ENCODE results near the gene PRR27. TPM values are rescaled to one million over a fixed set of nuclear protein-coding genes. Genes with fewer than 3 reads are reported as not detected.

Gene PRR27
- total RNA-seq, 1 donor from 2014 or later, result not detected

DNA sequence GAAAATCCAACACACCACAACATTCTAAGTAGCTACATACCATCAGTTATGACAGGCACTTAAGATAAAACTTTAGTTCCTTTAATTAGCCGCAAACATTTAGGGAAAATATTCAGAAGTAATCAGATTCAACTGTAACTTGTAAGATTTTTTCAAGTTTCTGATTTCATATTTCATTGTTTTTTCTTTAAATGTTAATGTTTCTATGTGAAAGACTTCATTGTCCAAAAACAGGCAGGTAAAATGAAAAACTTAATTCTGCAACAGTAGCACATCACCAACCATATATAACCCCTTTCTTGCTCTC, 29.9 kb downstream of the PRR27 start:
- ATAC-seq (no peak), DNase-seq (no peak)
- Histone ChIP-seq H3K4me1 (no peaks in the 10 kb centered on the region), H3K27me3 (ENCODE audit: low read depth) (no peaks in the 10 kb centered on the region), H3K36me3 (no peaks in the 10 kb centered on the region), H3K9me3 (no peaks in the 10 kb centered on the region), H3K27ac (no peak overlapping the region), H3K4me3 (no peak overlapping the region)
- intact Hi-C loops (cut with DNase I), result no loop called here
- TF ChIP-seq, protein P1, sequence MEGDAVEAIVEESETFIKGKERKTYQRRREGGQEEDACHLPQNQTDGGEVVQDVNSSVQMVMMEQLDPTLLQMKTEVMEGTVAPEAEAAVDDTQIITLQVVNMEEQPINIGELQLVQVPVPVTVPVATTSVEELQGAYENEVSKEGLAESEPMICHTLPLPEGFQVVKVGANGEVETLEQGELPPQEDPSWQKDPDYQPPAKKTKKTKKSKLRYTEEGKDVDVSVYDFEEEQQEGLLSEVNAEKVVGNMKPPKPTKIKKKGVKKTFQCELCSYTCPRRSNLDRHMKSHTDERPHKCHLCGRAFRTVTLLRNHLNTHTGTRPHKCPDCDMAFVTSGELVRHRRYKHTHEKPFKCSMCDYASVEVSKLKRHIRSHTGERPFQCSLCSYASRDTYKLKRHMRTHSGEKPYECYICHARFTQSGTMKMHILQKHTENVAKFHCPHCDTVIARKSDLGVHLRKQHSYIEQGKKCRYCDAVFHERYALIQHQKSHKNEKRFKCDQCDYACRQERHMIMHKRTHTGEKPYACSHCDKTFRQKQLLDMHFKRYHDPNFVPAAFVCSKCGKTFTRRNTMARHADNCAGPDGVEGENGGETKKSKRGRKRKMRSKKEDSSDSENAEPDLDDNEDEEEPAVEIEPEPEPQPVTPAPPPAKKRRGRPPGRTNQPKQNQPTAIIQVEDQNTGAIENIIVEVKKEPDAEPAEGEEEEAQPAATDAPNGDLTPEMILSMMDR (IDR thresholded peaks at IDR 0.05), result peak; percentile 22

DNA sequence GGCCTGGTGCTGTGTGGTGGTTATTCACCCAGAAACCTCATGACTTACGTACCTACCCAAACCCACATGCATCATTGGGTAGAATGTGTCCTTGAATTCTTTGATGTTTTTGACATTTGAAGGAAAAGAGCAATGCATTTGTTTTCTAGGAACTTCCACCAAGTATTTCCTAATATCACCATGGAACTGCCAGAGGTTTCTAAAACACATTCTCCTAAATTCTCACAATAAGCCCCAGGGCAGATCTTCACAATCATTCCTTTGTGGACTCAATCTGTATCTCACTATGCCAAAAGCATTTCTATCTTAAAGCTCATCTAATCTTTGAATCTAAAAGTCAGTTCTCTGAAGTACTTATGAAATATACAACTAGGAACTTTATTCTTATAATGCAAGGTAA, 33.2 kb downstream of the PRR27 start:
- DNase-seq, result no peak
- ATAC-seq, result no peak
- intact Hi-C loops (cut with DNase I), result no loop called here
- Histone ChIP-seq H3K4me3 (no peak overlapping the region), H3K27me3 (ENCODE audit: low read depth) (no peaks in the 10 kb centered on the region), H3K9me3 (no peaks in the 10 kb centered on the region), H3K36me3 (no peaks in the 10 kb centered on the region), H3K4me1 (no peaks in the 10 kb centered on the region), H3K27ac (no peak overlapping the region)
- TF ChIP-seq, protein P1 (IDR thresholded peaks at IDR 0.05), result no peak

DNA sequence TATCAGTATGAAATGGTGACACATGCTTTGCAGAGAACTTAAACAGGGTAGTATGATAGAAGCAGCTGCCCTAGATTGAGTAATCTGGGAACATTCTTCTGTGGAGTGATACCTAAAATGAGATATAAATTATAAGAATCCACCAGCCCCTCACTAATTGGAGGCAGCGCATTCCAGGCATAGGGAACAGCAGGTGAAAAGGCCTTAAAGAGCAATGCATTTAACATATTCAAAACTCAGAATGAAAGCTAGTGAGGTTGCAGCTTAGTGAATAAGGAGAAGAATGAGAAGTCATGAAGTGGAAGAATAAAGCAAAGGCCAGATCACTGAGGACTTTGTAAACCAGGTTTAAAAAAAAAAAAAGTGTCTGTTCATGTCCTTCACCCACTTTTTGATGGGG, 36.5 kb downstream of the PRR27 start:
- intact Hi-C loops (cut with DNase I), result no loop called here
- DNase-seq, result no peak
- Histone ChIP-seq H3K9me3 (no peaks in the 10 kb centered on the region), H3K27ac (no peak overlapping the region), H3K27me3 (ENCODE audit: low read depth) (no peaks in the 10 kb centered on the region), H3K4me1 (no peaks in the 10 kb centered on the region), H3K4me3 (no peak overlapping the region), H3K36me3 (no peaks in the 10 kb centered on the region)
- TF ChIP-seq, protein P1 (IDR thresholded peaks at IDR 0.05), result no peak
- no peak for ATAC-seq

DNA sequence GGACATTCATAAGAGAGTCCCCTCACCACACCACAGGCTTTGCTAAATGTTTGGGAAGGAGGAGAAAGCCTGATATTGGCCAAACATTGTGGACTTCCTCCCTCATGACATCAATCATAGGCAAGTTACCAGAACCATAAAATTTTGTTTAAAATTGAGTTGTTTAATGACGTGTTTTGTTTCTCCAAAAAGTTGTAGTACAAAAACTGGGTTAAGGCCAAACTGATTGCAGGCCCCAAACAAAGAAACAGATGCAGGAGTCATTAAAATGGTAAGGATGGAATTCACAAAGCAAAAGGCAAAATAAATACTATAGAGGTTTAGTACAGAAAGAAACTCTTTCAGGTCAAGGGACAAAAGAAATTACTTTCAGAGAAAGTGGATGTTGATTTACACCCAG, 37.6 kb downstream of the PRR27 start:
- no peaks in the 10 kb centered on the region for H3K4me1 ChIP-seq
- no peak overlapping the region for H3K27ac ChIP-seq
- no peaks in the 10 kb centered on the region for H3K36me3 ChIP-seq
- no peak for ATAC-seq
- no peak for DNase-seq
- no peaks in the 10 kb centered on the region for H3K9me3 ChIP-seq
- H3K4me3 ChIP-seq, result no peak overlapping the region
- no peaks in the 10 kb centered on the region for H3K27me3 ChIP-seq (ENCODE audit: low read depth)
- intact Hi-C loops (cut with DNase I), result no loop called here
- TF ChIP-seq, protein P1 (IDR thresholded peaks at IDR 0.05), result no peak

DNA sequence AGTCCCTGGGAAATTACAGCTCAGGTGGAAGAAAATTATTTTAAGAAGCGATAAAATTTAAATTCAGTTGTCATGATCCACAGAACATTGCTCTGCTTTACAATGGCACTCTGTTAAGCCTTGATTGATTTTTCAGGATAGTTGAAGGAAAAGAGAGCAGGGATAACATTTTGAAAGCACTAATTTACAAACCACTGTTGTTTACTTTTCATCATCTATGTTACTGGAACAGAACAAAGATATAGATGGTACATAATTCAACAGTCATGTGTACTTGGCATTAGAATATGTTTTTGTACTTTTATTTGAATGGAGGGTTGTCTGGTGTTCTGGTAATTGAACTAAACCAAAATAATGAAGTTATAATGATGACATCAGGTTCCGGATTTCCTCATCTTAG, 38.9 kb downstream of the PRR27 start:
- no peak overlapping the region for H3K4me3 ChIP-seq
- DNase-seq, result no peak
- no peaks in the 10 kb centered on the region for H3K27me3 ChIP-seq (ENCODE audit: low read depth)
- intact Hi-C loops (cut with DNase I), result no loop called here
- H3K36me3 ChIP-seq, result no peaks in the 10 kb centered on the region
- H3K4me1 ChIP-seq, result no peaks in the 10 kb centered on the region
- ATAC-seq, result no peak
- TF ChIP-seq, protein P1 (IDR thresholded peaks at IDR 0.05), result no peak
- no peaks in the 10 kb centered on the region for H3K9me3 ChIP-seq
- H3K27ac ChIP-seq, result no peak overlapping the region

DNA sequence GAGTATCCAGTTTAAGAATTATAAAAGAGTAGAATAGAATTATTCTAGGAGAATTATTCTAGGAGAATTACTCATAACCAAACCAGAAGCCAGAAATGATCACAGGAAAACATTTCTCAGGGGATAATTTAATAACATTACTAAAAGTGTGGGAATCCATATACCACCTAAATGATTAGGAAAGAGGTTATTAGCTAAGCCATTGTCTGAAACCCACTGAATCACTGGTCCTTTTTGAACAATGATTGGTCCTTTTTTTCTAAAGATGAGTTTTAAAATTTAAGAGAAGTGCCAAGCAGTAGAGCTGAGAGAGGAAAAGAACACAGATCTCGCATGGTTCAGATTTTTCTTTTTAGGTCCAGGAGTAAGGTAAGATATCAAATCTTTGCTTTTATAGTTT, 41.4 kb downstream of the PRR27 start, which contains the start of gene ODAM:
Gene ODAM (plus strand): TSS at position 301 of the 400 bp plus-strand sequence. CDS start 819 bp downstream, outside the sequence.
- H3K4me1 ChIP-seq, result no peaks in the 10 kb centered on the region
- ATAC-seq (no peak), DNase-seq (no peak)
- H3K27ac ChIP-seq, result no peak within 1 kb of the TSS
- H3K4me3 ChIP-seq, result no peak within 1 kb of the TSS
- no peaks in the 10 kb centered on the region for H3K27me3 ChIP-seq (ENCODE audit: low read depth)
- intact Hi-C loops (cut with DNase I), result no loop called here
- H3K9me3 ChIP-seq, result no peaks in the 10 kb centered on the region
- H3K36me3 ChIP-seq, result no peaks in the 10 kb centered on the region
- TF ChIP-seq, protein P1 (IDR thresholded peaks at IDR 0.05), result no peak

Data from lower lobe of right lung (tissue), 2 donors.